K562 (cell line): Measurements from ENCODE around the gene SLC4A4. TPM values are rescaled to one million over a fixed set of nuclear protein-coding genes. Genes with fewer than 3 reads are reported as not detected.

Experiments used
- CHD7 ChIP-seq: fragments of 200-600 bp; sonication (generic); IDR thresholded peaks from one replicate; pipeline ENCODE4 v1.6.1; 2012; ENCODE audit warnings: mild to moderate bottlenecking, low read depth, low read length, inconsistent platforms
- GATA2 ChIP-seq: sonication (generic); formaldehyde crosslinking; IDR thresholded peaks from 2 replicates; pipeline ENCODE4 v1.4.0; 2020; ENCODE audit warnings: mild to moderate bottlenecking, missing genetic modification reagents
- ZBTB26 ChIP-seq: fragments of 450-650 bp; formaldehyde crosslinking; IDR thresholded peaks from 2 replicates; pipeline ENCODE4 v1.4.0; 2022; ENCODE audit warnings: missing genetic modification characterization
- ZNF140 ChIP-seq: fragments of 250-450 bp; sonication (Bioruptor Pico); IDR thresholded peaks from 2 replicates; pipeline ENCODE4 v1.8.0; 2021; ENCODE audit warnings: moderate library complexity, mild to moderate bottlenecking, inconsistent platforms
- polyA plus RNA-seq, 8 experiments: library from polyadenylated mRNA; depleted of rRNA in 4 of 8; stranded (reverse) in 5 of 8; unstranded in 3 of 8; fragments of >200 nt; fragmentation: Nextera tagmentation in 2 of 8; fragmentation: Illumina TruSeq in 1 of 8; extraction: Ambion mirVana in 2 of 8; extraction: Trizol in 1 of 8; gene quantifications; 2 replicates each; pipeline versions ENCODE4 v1.2.1 to v1.2.3, GENCODE V29; 2011 to 2014; ENCODE audit warnings: inconsistent platforms in 1 of 8, missing spikeins in 1 of 8
- total RNA-seq, 7 experiments: library from RNA; depleted of rRNA in 6 of 7; stranded (reverse); fragments of >200 nt in 6 of 7; fragmentation: Illumina TruSeq in 2 of 7; extraction: Trizol in 2 of 7; gene quantifications; 2 replicates each; pipeline versions ENCODE4 v1.2.1 to v1.2.3, GENCODE V29; 2011 to 2021; ENCODE audit warnings: low replicate concordance in 1 of 7

SLC4A4 gene
- total and polyA plus RNA-seq, 9 of the 15 experiments (the other 6 are each of a cell fraction or from before 2014, with no cell fraction given): 0.01 to 0.18 (median 0.07) TPM; not detected in 2

- TF ChIP-seq CHD7 (no peak), ZNF140 (CRISPR knock-in tag) (no peak), ZBTB26 (CRISPR knock-in tag) (no peak), GATA2 (CRISPR knock-in tag) (no peak)
These were observed 263.6 kb downstream of the SLC4A4 start (continued) for GRCh38 chr4:71602289-71602900.
